CD4-positive, alpha-beta T cell (primary cell): ENCODE data around the gene FMNL1. TPM values are rescaled to one million over a fixed set of nuclear protein-coding genes. Genes with fewer than 3 reads are reported as not detected.
A peak's percentile ranks its signal among the peaks of the same experiment; 100 is the strongest.

Experiments used
- ATAC-seq: fragments of 200-7000 bp; cut with Tn5 transposase; one replicate; pipeline ENCODE4 v1.10.0; 2022; ENCODE audit warnings: mild to moderate bottlenecking; ENCODE audit not compliant: poor library complexity
- CTCF ChIA-PET: fragments of 350-600 bp; sonication (Branson Sonifier 250); formaldehyde crosslinking; loops from one replicate; lab custom pipeline; 2021; ENCODE audit warnings: antibody characterized with exemption, inconsistent platforms; lab: Charles Lee
- POLR2A ChIA-PET: fragments of 350-600 bp; sonication (Branson Sonifier 250); formaldehyde crosslinking; loops from one replicate; lab custom pipeline; 2021; ENCODE audit warnings: antibody characterized with exemption, inconsistent platforms; lab: Charles Lee
- DNase-seq, 14 experiments: peaks; one replicate each; pipeline ENCODE4 v3.0.0-alpha.2; 2013 to 2020; ENCODE audit warnings: mixed read lengths in 2 of 14
- H3K27ac ChIP-seq, 2 donors: one replicate each; pipeline versions ENCODE4 v1.5.1 to v1.7.0; 2013; ENCODE audit warnings: low read length in 2 of 2, low read depth in 1 of 2, mild to moderate bottlenecking in 1 of 2
- H3K27me3 ChIP-seq, 2 experiments: 1 replicate in 1 of 2; 2 replicates in 1 of 2; pipeline versions ENCODE4 v1.6.1 to v1.7.0; 2013; ENCODE audit warnings: low read length in 2 of 2, control low read depth in 1 of 2, mild to moderate bottlenecking in 1 of 2, moderate library complexity in 1 of 2; ENCODE audit not compliant: insufficient read depth in 2 of 2, control insufficient read depth in 1 of 2
- H3K36me3 ChIP-seq: one replicate; pipeline ENCODE4 v1.6.1; 2013; ENCODE audit warnings: low read length, control low read depth; ENCODE audit not compliant: insufficient read depth
- H3K4me1 ChIP-seq: one replicate; pipeline ENCODE4 v1.6.1; 2013; ENCODE audit warnings: low read length, control low read depth; ENCODE audit not compliant: insufficient read depth
- H3K4me3 ChIP-seq: one replicate; pipeline ENCODE4 v1.5.1; 2013; ENCODE audit warnings: mild to moderate bottlenecking, low read length, moderate library complexity
- H3K9me3 ChIP-seq, 2 experiments: 1 replicate in 1 of 2; 2 replicates in 1 of 2; pipeline versions ENCODE4 v1.6.1 to v1.7.0; 2013; ENCODE audit warnings: low read length in 2 of 2, mild to moderate bottlenecking in 2 of 2, control low read depth in 1 of 2, moderate library complexity in 1 of 2; ENCODE audit not compliant: control insufficient read depth in 1 of 2, insufficient read depth in 1 of 2
- H3K27ac Mint-ChIP-seq: one replicate; pipeline ENCODE4 v1.8.0; 2020; ENCODE audit warnings: mixed read lengths
- H3K27me3 Mint-ChIP-seq: one replicate; pipeline ENCODE4 v1.8.0; 2021; ENCODE audit warnings: mixed read lengths
- H3K36me3 Mint-ChIP-seq: one replicate; pipeline ENCODE4 v1.8.0; 2021; ENCODE audit warnings: low read depth, mixed read lengths
- H3K4me1 Mint-ChIP-seq: one replicate; pipeline ENCODE4 v1.8.0; 2021; ENCODE audit warnings: low read depth, mixed read lengths
- H3K4me3 Mint-ChIP-seq: one replicate; pipeline ENCODE4 v1.8.0; 2020; ENCODE audit warnings: mild to moderate bottlenecking, mixed read lengths
- H3K9me3 Mint-ChIP-seq: one replicate; pipeline ENCODE4 v1.8.0; 2020; ENCODE audit warnings: mixed read lengths
- intact Hi-C, 2 experiments: fragments of 100-400 bp; cut with DNase I in 1 of 2; cut with micrococcal nuclease in 1 of 2; formaldehyde crosslinking; loops; one replicate each; pipeline versions ENCODE4 v1.15.1 to v1.9.0; 2023 to 2025; cut with DNase I, micrococcal nuclease
- total RNA-seq, 174 experiments: library from RNA in 2 of 174; stranded (reverse) in 2 of 174; gene quantifications; one replicate each; pipeline ENCODE4 v1.2.3 and lab custom pipeline; 2021 to 2026
- TF ChIP-seq, protein P1 (sequence below): fragments of 200-600 bp; IDR thresholded peaks from one replicate; pipeline ENCODE4 v1.8.0; 2022; ENCODE audit warnings: antibody characterized with exemption, mild to moderate bottlenecking

Gene FMNL1
- total RNA-seq, 2 experiments from 2014 or later, result 378 to 387 TPM

DNA sequence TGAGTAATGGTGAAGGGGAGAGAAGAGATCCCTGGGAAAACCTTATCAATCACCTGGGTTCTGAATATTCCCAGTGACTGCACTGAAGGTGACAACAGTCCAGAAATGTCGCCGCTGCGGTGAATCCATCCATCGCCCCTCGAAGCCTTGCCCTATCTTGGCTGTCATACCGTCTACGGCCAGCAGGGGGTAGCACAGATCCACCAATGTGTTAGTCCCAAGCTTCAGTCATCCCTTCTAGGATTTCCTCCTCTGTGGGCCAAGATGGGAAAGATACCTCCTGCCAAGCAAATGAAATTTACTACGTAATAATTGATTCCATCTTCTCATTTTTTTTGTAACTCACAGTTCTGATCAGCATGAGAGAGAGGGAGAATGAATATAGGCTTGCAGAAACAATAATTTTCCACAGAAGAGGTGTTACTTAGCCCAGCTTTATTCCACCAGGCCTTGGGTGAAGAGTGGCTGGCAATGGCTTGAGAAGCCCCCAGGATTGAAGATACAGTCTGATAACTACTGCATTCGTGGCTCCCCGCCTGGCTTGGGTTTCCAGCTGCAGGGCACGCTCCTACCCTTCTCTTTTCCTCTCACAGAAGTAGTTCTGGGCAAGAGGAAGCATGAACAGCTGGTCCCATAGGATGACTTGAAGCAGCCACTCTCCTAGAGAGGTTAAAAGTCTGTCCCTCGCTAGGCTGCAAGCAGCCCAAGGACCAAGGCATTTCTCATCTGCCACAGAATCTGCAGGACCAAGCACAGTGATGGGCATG lies 2.6 kb upstream of the FMNL1 start:
- ATAC-seq, result peak; percentile 43
- peak; percentile 74 to 94 (median 86) for DNase-seq
- Mint-ChIP-seq H3K4me3 (peak overlapping the region; percentile 91), H3K9me3 (no peaks in the 10 kb centered on the region), H3K36me3 (peaks cover 71% of the 10 kb centered on the region), H3K4me1 (peaks cover 36% of the 10 kb centered on the region), H3K27me3 (no peaks in the 10 kb centered on the region), H3K27ac (peak overlapping the region; percentile 76)
- H3K27ac ChIP-seq, result peak overlapping the region in 1 of 2 donors; percentile 17
- no peaks in the 10 kb centered on the region for H3K9me3 ChIP-seq
- POLR2A ChIA-PET, result interaction anchor here (0.5 to 16.4 kb wide), 17 partner anchors 9 to 174 kb away, joined by 3 to 346 read pairs (median 6); partner anchors contain the start of genes ACBD4, HEXIM1, HEXIM2 and MAP3K14
- peaks cover 24% of the 10 kb centered on the region for H3K36me3 ChIP-seq
- peaks cover 38% of the 10 kb centered on the region for H3K4me1 ChIP-seq
- no peaks in the 10 kb centered on the region for H3K27me3 ChIP-seq
- peak overlapping the region; percentile 4 for H3K4me3 ChIP-seq
- TF ChIP-seq, protein P1, sequence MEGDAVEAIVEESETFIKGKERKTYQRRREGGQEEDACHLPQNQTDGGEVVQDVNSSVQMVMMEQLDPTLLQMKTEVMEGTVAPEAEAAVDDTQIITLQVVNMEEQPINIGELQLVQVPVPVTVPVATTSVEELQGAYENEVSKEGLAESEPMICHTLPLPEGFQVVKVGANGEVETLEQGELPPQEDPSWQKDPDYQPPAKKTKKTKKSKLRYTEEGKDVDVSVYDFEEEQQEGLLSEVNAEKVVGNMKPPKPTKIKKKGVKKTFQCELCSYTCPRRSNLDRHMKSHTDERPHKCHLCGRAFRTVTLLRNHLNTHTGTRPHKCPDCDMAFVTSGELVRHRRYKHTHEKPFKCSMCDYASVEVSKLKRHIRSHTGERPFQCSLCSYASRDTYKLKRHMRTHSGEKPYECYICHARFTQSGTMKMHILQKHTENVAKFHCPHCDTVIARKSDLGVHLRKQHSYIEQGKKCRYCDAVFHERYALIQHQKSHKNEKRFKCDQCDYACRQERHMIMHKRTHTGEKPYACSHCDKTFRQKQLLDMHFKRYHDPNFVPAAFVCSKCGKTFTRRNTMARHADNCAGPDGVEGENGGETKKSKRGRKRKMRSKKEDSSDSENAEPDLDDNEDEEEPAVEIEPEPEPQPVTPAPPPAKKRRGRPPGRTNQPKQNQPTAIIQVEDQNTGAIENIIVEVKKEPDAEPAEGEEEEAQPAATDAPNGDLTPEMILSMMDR, result peak; percentile 99
- CTCF ChIA-PET, result interaction anchor here (0.6 to 6.0 kb wide), 24 partner anchors 8 to 168 kb away, joined by 3 to 112 read pairs (median 8); partner anchors contain the start of genes ACBD4, HEXIM1 and MAP3K14
- intact Hi-C loops, result loop anchor here (1.0 to 2.0 kb wide), 4 partner anchors 16 to 166 kb away; no protein-coding TSS in a partner anchor

DNA sequence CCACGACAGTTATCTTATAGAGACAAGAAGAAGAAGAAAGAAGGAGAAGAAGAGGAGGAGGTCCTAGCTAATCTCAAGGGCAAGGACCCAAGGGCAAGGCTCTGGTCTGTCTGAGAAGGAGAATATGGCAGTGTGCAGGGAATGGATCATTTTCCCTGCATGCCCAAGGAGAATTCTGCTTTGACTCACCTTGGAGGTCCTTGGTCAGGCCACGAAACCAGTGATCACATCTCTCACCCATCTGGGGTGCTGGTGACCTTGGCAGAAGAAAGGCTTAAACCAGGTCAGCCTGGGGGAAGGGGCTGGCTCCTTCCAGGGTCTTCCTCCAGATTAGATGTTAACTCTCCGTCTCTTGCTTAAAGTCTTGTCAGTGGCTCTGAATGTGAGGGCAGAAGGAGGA lies 1.6 kb upstream of the FMNL1 start:
- H3K27ac Mint-ChIP-seq, result peak overlapping the region; percentile 76
- H3K27ac ChIP-seq, result peak overlapping the region; percentile 69 to 79
- H3K27me3 ChIP-seq, result no peaks in the 10 kb centered on the region
- H3K27me3 Mint-ChIP-seq, result no peaks in the 10 kb centered on the region
- no peak for ATAC-seq
- TF ChIP-seq, protein P1, result no peak
- peaks cover 71% of the 10 kb centered on the region for H3K36me3 Mint-ChIP-seq
- H3K36me3 ChIP-seq, result peaks cover 22% of the 10 kb centered on the region
- CTCF ChIA-PET, result interaction anchor here (1.2 to 6.0 kb wide), 14 partner anchors 10 to 165 kb away, joined by 3 to 112 read pairs (median 16); partner anchors contain the start of genes ACBD4, HEXIM1 and MAP3K14
- peak overlapping the region; percentile 91 for H3K4me3 Mint-ChIP-seq
- no peaks in the 10 kb centered on the region for H3K9me3 ChIP-seq
- POLR2A ChIA-PET, result interaction anchor here (0.6 to 16.4 kb wide), 12 partner anchors 11 to 165 kb away, joined by 3 to 346 read pairs (median 8); partner anchors contain the start of genes ACBD4, HEXIM1 and HEXIM2
- no peaks in the 10 kb centered on the region for H3K9me3 Mint-ChIP-seq
- intact Hi-C loops, result loop anchor here in 1 of 2 experiments (5.0 kb wide), 1 partner anchor 367 kb away; no protein-coding TSS in a partner anchor
- peak overlapping the region; percentile 99 for H3K4me3 ChIP-seq
- DNase-seq, result no peak
- H3K4me1 Mint-ChIP-seq, result peaks cover 42% of the 10 kb centered on the region
- H3K4me1 ChIP-seq, result peaks cover 48% of the 10 kb centered on the region

DNA sequence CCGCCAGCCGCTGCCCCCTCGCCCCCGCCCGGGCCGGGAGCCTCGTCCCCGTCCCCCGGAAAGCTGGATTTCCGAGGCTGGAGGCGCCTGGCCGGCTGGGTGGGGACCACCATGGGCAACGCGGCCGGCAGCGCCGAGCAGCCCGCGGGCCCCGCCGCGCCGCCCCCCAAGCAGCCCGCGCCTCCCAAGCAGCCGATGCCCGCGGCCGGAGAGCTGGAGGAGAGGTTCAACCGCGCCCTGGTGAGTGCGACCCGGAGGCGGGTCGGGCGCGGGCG lies 266 bp downstream of the FMNL1 start:
- peaks cover 54% of the 10 kb centered on the region for H3K4me1 Mint-ChIP-seq
- H3K4me3 ChIP-seq, result peak overlapping the region; percentile 99
- no peak for ATAC-seq

More for the DNA sequence above, 266 bp downstream of the FMNL1 start:
- intact Hi-C loops, result loop anchor here (2.0 to 5.0 kb wide), 2 partner anchors 95 to 365 kb away; partner anchors contain the start of gene MAP3K14 (in 1 of the 2)
- peaks cover 18% of the 10 kb centered on the region for H3K36me3 ChIP-seq
- ChIA-PET CTCF (interaction anchor here (0.6 to 6.0 kb wide), 3 partner anchors 8 to 25 kb away, joined by 3 to 112 read pairs (median 77); no protein-coding TSS in a partner anchor), POLR2A (interaction anchor here (0.6 to 16.4 kb wide), 11 partner anchors 9 to 171 kb away, joined by 3 to 346 read pairs (median 5); partner anchors contain the start of genes HEXIM1, HEXIM2 and MAP3K14)
- Mint-ChIP-seq H3K36me3 (peaks cover 71% of the 10 kb centered on the region), H3K27ac (peak overlapping the region; percentile 100), H3K9me3 (no peaks in the 10 kb centered on the region), H3K4me3 (no peak overlapping the region), H3K27me3 (no peaks in the 10 kb centered on the region)
- no peaks in the 10 kb centered on the region for H3K27me3 ChIP-seq
- peaks cover 66% of the 10 kb centered on the region for H3K4me1 ChIP-seq
- DNase-seq, result no peak
- TF ChIP-seq, protein P1, result no peak
- no peaks in the 10 kb centered on the region for H3K9me3 ChIP-seq
- H3K27ac ChIP-seq, result peak overlapping the region in 1 of 2 donors; percentile 99
